WTC11 (cell line): ENCODE data around the gene HTR4. TPM values are rescaled to one million over a fixed set of nuclear protein-coding genes. Genes with fewer than 3 reads are reported as not detected.

ENCODE experiments used
- ATAC-seq: fragments of 200-7000 bp; cut with Tn5 transposase; 2 replicates; pipeline ENCODE4 v1.10.0; 2021; ENCODE audit warnings: mild to moderate bottlenecking, moderate library complexity
- CTCF ChIA-PET: fragments of 300-600 bp; sonication (Branson Sonifier 250); formaldehyde crosslinking; loops from one replicate; lab custom pipeline; 2021; ENCODE audit warnings: antibody characterized with exemption; lab: Charles Lee
- POLR2A ChIA-PET: fragments of 350-600 bp; sonication (Branson Sonifier 250); formaldehyde crosslinking; loops from one replicate; lab custom pipeline; 2021; ENCODE audit warnings: antibody characterized with exemption; lab: Charles Lee
- DNase-seq: peaks from one replicate; pipeline ENCODE4 v3.0.0; 2021; ENCODE audit warnings: low spot score
- H3K27ac Mint-ChIP-seq: 2 replicates; pipeline ENCODE4 v1.8.0; 2021; ENCODE audit warnings: mixed read lengths
- H3K27me3 Mint-ChIP-seq: 2 replicates; pipeline ENCODE4 v1.8.0; 2021; ENCODE audit warnings: low read depth, mild to moderate bottlenecking, moderate library complexity, mixed read lengths
- H3K36me3 Mint-ChIP-seq: 2 replicates; pipeline ENCODE4 v1.8.0; 2021; ENCODE audit warnings: mixed read lengths
- H3K4me1 Mint-ChIP-seq: 2 replicates; pipeline ENCODE4 v1.8.0; 2022; ENCODE audit warnings: mixed read lengths
- H3K4me3 Mint-ChIP-seq: 2 replicates; pipeline ENCODE4 v1.8.0; 2021; ENCODE audit warnings: mild to moderate bottlenecking, moderate library complexity, mixed read lengths
- H3K9me3 Mint-ChIP-seq: 2 replicates; pipeline ENCODE4 v1.8.0; 2021; ENCODE audit warnings: mixed read lengths
- CBFB ChIP-seq: sonication (generic); formaldehyde crosslinking; IDR thresholded peaks from 2 replicates; pipeline ENCODE4 v1.8.1; 2022; ENCODE audit warnings: mild to moderate bottlenecking, low read depth, missing genetic modification reagents
- EMX1 ChIP-seq: fragments of 250-450 bp; sonication (Bioruptor Pico); IDR thresholded peaks from 2 replicates; pipeline ENCODE4 v1.8.0; 2021; ENCODE audit warnings: mild to moderate bottlenecking
- FOXJ3 ChIP-seq: sonication (generic); formaldehyde crosslinking; IDR thresholded peaks from 2 replicates; pipeline ENCODE4 v1.9.0; 2021; ENCODE audit warnings: missing genetic modification reagents, mild to moderate bottlenecking, borderline replicate concordance
- FOXK1 ChIP-seq: sonication (generic); formaldehyde crosslinking; IDR thresholded peaks from 2 replicates; pipeline ENCODE4 v1.8.0; 2022; ENCODE audit warnings: mild to moderate bottlenecking, moderate library complexity, missing genetic modification reagents
- HMGXB4 ChIP-seq: sonication (generic); formaldehyde crosslinking; IDR thresholded peaks from 2 replicates; pipeline ENCODE4 v1.8.1; 2023; ENCODE audit warnings: mild to moderate bottlenecking, moderate library complexity, missing genetic modification reagents
- JAZF1 ChIP-seq: fragments of 250-450 bp; sonication (Bioruptor Pico); IDR thresholded peaks from 2 replicates; pipeline ENCODE4 v1.9.0; 2021; ENCODE audit warnings: moderate library complexity, mild to moderate bottlenecking, inconsistent platforms
- KAT7 ChIP-seq: sonication (generic); formaldehyde crosslinking; IDR thresholded peaks from 2 replicates; pipeline ENCODE4 v1.8.1; 2023; ENCODE audit warnings: missing genetic modification reagents, mild to moderate bottlenecking, borderline replicate concordance
- NFYB ChIP-seq: sonication (generic); formaldehyde crosslinking; conservative IDR thresholded peaks from 2 replicates; pipeline ENCODE4 v1.8.0; 2022; ENCODE audit warnings: low read depth, missing genetic modification reagents
- TEAD1 ChIP-seq: sonication (generic); formaldehyde crosslinking; IDR thresholded peaks from 2 replicates; pipeline ENCODE4 v1.8.0; 2022; ENCODE audit warnings: mild to moderate bottlenecking, missing genetic modification reagents
- ZNF232 ChIP-seq: sonication (generic); formaldehyde crosslinking; IDR thresholded peaks from 2 replicates; pipeline ENCODE4 v1.8.0; 2022; ENCODE audit warnings: mild to moderate bottlenecking, missing genetic modification reagents
- total RNA-seq: library from RNA; stranded (reverse); gene quantifications from 3 replicates; pipeline ENCODE4 v1.2.3, GENCODE V29; 2021
- TF ChIP-seq, protein P1 (sequence below): sonication (generic); formaldehyde crosslinking; IDR thresholded peaks from 2 replicates; pipeline ENCODE4 v1.8.0; 2023; ENCODE audit warnings: missing genetic modification reagents, mild to moderate bottlenecking, borderline replicate concordance
- TF ChIP-seq, protein P2 (sequence below): sonication (generic); formaldehyde crosslinking; IDR thresholded peaks from 2 replicates; pipeline ENCODE4 v1.8.0; 2023; ENCODE audit warnings: mild to moderate bottlenecking, missing genetic modification reagents
- TF ChIP-seq, protein P3 (sequence below): sonication (generic); formaldehyde crosslinking; IDR thresholded peaks from 2 replicates; pipeline ENCODE4 v1.8.1; 2022; ENCODE audit warnings: low read depth, missing genetic modification reagents, borderline replicate concordance

The HTR4 gene
- total RNA-seq, 1 experiment from 2014 or later = not detected

DNA sequence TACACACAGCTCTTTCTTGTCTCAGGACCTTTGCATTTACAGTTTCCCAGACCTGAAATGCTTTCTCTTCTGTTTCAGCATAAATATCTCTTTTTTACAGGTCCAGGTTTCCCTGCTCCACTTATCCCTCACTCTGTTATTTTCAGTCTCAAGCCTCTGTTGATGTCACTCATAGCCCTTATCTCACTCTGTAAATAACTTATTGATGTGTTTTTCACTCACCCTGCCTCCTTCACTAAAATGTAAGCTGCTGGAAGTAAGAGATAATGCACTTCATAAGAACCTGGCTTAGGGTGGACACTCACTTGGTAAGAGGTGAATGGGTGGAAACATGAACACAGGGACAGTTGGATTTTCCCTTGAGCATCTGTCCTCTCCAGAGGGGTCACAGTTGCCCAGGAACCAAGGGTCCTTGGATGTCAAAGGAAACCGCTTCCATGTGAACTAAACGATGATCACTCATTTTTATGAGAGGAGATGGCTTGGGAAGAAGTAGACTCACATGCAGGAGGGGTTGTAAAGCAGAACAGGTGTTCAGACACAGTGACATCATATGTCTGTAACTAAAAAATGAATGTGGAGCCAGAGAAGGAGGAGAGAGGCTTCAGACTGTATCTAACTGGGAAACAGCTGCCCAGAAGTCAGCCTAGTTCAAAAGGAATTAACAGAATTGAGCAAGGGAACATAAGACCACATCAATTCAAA lies 5.5 kb upstream of the HTR4 start (continued):
- no peak for TF ChIP-seq FOXJ3 (CRISPR knock-in tag)
- no peak for TF ChIP-seq KAT7 (CRISPR knock-in tag)

- peak overlapping the region; percentile 71 for H3K4me3 Mint-ChIP-seq
- CTCF ChIA-PET = interaction anchor here (0.9 kb wide), 1 partner anchor 77 kb away, joined by 4 read pairs; no protein-coding TSS in a partner anchor
- H3K27me3 Mint-ChIP-seq = peaks cover 45% of the 10 kb centered on the region
- no peaks in the 10 kb centered on the region for H3K36me3 Mint-ChIP-seq
- peaks cover 7% of the 10 kb centered on the region for H3K4me1 Mint-ChIP-seq
- no peaks in the 10 kb centered on the region for H3K9me3 Mint-ChIP-seq
- TF ChIP-seq, protein P1, sequence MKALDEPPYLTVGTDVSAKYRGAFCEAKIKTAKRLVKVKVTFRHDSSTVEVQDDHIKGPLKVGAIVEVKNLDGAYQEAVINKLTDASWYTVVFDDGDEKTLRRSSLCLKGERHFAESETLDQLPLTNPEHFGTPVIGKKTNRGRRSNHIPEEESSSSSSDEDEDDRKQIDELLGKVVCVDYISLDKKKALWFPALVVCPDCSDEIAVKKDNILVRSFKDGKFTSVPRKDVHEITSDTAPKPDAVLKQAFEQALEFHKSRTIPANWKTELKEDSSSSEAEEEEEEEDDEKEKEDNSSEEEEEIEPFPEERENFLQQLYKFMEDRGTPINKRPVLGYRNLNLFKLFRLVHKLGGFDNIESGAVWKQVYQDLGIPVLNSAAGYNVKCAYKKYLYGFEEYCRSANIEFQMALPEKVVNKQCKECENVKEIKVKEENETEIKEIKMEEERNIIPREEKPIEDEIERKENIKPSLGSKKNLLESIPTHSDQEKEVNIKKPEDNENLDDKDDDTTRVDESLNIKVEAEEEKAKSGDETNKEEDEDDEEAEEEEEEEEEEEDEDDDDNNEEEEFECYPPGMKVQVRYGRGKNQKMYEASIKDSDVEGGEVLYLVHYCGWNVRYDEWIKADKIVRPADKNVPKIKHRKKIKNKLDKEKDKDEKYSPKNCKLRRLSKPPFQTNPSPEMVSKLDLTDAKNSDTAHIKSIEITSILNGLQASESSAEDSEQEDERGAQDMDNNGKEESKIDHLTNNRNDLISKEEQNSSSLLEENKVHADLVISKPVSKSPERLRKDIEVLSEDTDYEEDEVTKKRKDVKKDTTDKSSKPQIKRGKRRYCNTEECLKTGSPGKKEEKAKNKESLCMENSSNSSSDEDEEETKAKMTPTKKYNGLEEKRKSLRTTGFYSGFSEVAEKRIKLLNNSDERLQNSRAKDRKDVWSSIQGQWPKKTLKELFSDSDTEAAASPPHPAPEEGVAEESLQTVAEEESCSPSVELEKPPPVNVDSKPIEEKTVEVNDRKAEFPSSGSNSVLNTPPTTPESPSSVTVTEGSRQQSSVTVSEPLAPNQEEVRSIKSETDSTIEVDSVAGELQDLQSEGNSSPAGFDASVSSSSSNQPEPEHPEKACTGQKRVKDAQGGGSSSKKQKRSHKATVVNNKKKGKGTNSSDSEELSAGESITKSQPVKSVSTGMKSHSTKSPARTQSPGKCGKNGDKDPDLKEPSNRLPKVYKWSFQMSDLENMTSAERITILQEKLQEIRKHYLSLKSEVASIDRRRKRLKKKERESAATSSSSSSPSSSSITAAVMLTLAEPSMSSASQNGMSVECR (CRISPR knock-in tag) = no peak
- TF ChIP-seq CBFB (CRISPR knock-in tag) (no peak), JAZF1 (CRISPR knock-in tag) (no peak), ZNF232 (CRISPR knock-in tag) (no peak), NFYB (no peak), EMX1 (no peak), HMGXB4 (no peak), TEAD1 (CRISPR knock-in tag) (no peak), FOXK1 (CRISPR knock-in tag) (no peak)
- TF ChIP-seq, protein P2, sequence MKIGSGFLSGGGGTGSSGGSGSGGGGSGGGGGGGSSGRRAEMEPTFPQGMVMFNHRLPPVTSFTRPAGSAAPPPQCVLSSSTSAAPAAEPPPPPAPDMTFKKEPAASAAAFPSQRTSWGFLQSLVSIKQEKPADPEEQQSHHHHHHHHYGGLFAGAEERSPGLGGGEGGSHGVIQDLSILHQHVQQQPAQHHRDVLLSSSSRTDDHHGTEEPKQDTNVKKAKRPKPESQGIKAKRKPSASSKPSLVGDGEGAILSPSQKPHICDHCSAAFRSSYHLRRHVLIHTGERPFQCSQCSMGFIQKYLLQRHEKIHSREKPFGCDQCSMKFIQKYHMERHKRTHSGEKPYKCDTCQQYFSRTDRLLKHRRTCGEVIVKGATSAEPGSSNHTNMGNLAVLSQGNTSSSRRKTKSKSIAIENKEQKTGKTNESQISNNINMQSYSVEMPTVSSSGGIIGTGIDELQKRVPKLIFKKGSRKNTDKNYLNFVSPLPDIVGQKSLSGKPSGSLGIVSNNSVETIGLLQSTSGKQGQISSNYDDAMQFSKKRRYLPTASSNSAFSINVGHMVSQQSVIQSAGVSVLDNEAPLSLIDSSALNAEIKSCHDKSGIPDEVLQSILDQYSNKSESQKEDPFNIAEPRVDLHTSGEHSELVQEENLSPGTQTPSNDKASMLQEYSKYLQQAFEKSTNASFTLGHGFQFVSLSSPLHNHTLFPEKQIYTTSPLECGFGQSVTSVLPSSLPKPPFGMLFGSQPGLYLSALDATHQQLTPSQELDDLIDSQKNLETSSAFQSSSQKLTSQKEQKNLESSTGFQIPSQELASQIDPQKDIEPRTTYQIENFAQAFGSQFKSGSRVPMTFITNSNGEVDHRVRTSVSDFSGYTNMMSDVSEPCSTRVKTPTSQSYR (CRISPR knock-in tag) = no peak
- TF ChIP-seq, protein P3, sequence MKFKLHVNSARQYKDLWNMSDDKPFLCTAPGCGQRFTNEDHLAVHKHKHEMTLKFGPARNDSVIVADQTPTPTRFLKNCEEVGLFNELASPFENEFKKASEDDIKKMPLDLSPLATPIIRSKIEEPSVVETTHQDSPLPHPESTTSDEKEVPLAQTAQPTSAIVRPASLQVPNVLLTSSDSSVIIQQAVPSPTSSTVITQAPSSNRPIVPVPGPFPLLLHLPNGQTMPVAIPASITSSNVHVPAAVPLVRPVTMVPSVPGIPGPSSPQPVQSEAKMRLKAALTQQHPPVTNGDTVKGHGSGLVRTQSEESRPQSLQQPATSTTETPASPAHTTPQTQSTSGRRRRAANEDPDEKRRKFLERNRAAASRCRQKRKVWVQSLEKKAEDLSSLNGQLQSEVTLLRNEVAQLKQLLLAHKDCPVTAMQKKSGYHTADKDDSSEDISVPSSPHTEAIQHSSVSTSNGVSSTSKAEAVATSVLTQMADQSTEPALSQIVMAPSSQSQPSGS (CRISPR knock-in tag) = no peak
- DNase-seq (no peak), ATAC-seq (no peak; the same call in 1 of the 2 replicates)
- H3K27ac Mint-ChIP-seq = no peak overlapping the region
- POLR2A ChIA-PET = no interaction called here
Measured at GRCh38 chr5:148653291-148653835, 964 bp downstream of the HTR4 start.
